NB4 (cell line): Measurements from ENCODE around the gene HES6.

Source experiments
- POLR2A ChIP-seq: IDR thresholded peaks from 2 replicates; pipeline ENCODE4 v1.6.1; 2011; ENCODE audit warnings: mild to moderate bottlenecking; ENCODE audit not compliant: insufficient read length; ENCODE audit errors: extremely low read depth
- TF ChIP-seq, protein P1 (sequence below): IDR thresholded peaks from one replicate; pipeline ENCODE4 v1.5.1; 2012; ENCODE audit warnings: low read depth, low read length

DNA sequence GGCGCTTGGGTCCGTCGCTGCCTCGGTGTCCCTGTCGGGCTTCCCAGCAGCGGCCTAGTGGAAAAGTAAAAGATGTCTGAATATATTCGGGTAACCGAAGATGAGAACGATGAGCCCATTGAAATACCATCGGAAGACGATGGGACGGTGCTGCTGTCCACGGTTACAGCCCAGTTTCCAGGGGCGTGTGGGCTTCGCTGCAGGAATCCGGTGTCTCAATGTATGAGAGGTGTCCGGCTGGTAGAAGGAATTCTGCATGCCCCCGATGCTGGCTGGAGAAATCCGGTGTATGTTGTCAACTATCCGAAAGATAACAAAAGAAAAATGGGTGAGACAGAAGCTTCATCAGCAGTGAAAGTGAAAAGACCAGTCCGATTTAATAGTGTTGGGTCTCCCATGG lies 8.0 kb downstream of the HES6 start:
- TF ChIP-seq POLR2A: no peak
- TF ChIP-seq, protein P1, sequence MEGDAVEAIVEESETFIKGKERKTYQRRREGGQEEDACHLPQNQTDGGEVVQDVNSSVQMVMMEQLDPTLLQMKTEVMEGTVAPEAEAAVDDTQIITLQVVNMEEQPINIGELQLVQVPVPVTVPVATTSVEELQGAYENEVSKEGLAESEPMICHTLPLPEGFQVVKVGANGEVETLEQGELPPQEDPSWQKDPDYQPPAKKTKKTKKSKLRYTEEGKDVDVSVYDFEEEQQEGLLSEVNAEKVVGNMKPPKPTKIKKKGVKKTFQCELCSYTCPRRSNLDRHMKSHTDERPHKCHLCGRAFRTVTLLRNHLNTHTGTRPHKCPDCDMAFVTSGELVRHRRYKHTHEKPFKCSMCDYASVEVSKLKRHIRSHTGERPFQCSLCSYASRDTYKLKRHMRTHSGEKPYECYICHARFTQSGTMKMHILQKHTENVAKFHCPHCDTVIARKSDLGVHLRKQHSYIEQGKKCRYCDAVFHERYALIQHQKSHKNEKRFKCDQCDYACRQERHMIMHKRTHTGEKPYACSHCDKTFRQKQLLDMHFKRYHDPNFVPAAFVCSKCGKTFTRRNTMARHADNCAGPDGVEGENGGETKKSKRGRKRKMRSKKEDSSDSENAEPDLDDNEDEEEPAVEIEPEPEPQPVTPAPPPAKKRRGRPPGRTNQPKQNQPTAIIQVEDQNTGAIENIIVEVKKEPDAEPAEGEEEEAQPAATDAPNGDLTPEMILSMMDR: no peak
